Esophagus squamous epithelium (tissue), 4 donors: ENCODE measurements around the gene ZSCAN5A.

ENCODE experiments used
- CTCF ChIP-seq, 6 experiments: fragments of 450-650 bp in 4 of 6; fragments of 200-600 bp in 2 of 6; sonication (generic) in 2 of 6; IDR thresholded peaks; one replicate each; pipeline ENCODE4 v1.5.1; 2016 to 2019; ENCODE audit warnings: antibody characterized with exemption in 6 of 6, mild to moderate bottlenecking in 4 of 6, moderate library complexity in 4 of 6
- POLR2A ChIP-seq, 4 donors: fragments of 450-650 bp; IDR thresholded peaks; one replicate each; pipeline ENCODE4 v1.6.1; 2017; ENCODE audit warnings: antibody characterized with exemption in 4 of 4, mild to moderate bottlenecking in 4 of 4, moderate library complexity in 3 of 4

- TF ChIP-seq CTCF (IDR thresholded peaks at IDR 0.05) (no peak), POLR2A (IDR thresholded peaks at IDR 0.05) (no peak)
Observed at GRCh38 chr19:56201973-56202372, 112.7 kb downstream of the ZSCAN5A start, which contains the start of gene ZSCAN5C.
